Transverse colon (tissue), 4 donors: ENCODE data around the gene MTTP. TPM values are rescaled to one million over a fixed set of nuclear protein-coding genes. Genes with fewer than 3 reads are reported as not detected.
"Not testable (repeated sequence)": the region's sequence is repeated elsewhere in the genome, so short reads cannot be mapped to it uniquely, and the experiment has no call there.

Experiments
- DNase-seq: peaks from one replicate; pipeline ENCODE4 v3.0.0-alpha.2; 2019
- H3K27ac ChIP-seq, 4 donors: fragments of 200-600 bp; sonication (generic); 2 replicates each; pipeline ENCODE4 v1.5.1; 2016 to 2018; ENCODE audit warnings: inconsistent platforms in 4 of 4
- H3K27me3 ChIP-seq: fragments of 200-600 bp; sonication (generic); 2 replicates; pipeline ENCODE4 v1.5.1; 2017; ENCODE audit warnings: inconsistent platforms
- H3K36me3 ChIP-seq, 4 donors: fragments of 200-600 bp; sonication (generic); 2 replicates each; pipeline ENCODE4 v1.5.1; 2017 to 2019; ENCODE audit warnings: inconsistent platforms in 4 of 4
- H3K4me1 ChIP-seq, 4 donors: fragments of 200-600 bp; sonication (generic); 2 replicates each; pipeline ENCODE4 v1.5.1; 2017 to 2020; ENCODE audit warnings: inconsistent platforms in 4 of 4
- H3K4me3 ChIP-seq, 4 donors: fragments of 200-600 bp; sonication (generic); 1 replicate in 1 of 4; 2 replicates in 3 of 4; pipeline versions ENCODE4 v1.5.1 to v1.6.1; 2017 to 2019; ENCODE audit warnings: inconsistent platforms in 4 of 4
- H3K9me3 ChIP-seq, 2 donors: fragments of 200-600 bp; sonication (generic); 2 replicates each; pipeline ENCODE4 v1.5.1; 2017 to 2019; ENCODE audit warnings: inconsistent platforms in 2 of 2
- EP300 ChIP-seq: sonication (generic); formaldehyde crosslinking; IDR thresholded peaks from one replicate; pipeline ENCODE4 v1.6.1; 2017; ENCODE audit warnings: antibody characterized with exemption, low read depth
- POLR2A ChIP-seq: fragments of 450-650 bp; IDR thresholded peaks from one replicate; pipeline ENCODE4 v1.6.1; 2016; ENCODE audit warnings: antibody characterized with exemption, mild to moderate bottlenecking, moderate library complexity
- POLR2AphosphoS5 ChIP-seq, 3 donors: sonication (generic); formaldehyde crosslinking; IDR thresholded peaks; one replicate each; pipeline ENCODE4 v1.6.1; 2016; ENCODE audit warnings: antibody characterized with exemption in 3 of 3
- WGBS, 2 donors: methylation state at CpG; one replicate each; pipeline ENCODE4 v1.1.5; 2018; ENCODE audit warnings: low coverage in 1 of 2; 5-methylcytosine and 5-hydroxymethylcytosine counted together
- in situ Hi-C, 4 donors: fragments of 200-750 bp; cut with MboI; loops; one replicate each; pipeline versions ENCODE4 v1.15.0 to v1.15.1; 2017; ENCODE audit warnings: low sequenced_read_pairs in 3 of 4, low pct_ligation_motif_present in 1 of 4, low pct_unique_long_range_greater_than_20kb in 1 of 4
- intact Hi-C: fragments of 100-400 bp; cut with DNase I; formaldehyde crosslinking; loops from one replicate; pipeline ENCODE4 v1.15.1; 2023; ENCODE audit warnings: low total_unique reads
- total RNA-seq, 4 donors: library from RNA; depleted of rRNA; stranded (reverse); fragments of >200 nt; gene quantifications; one replicate each; pipeline ENCODE4 v1.1.0, GENCODE V29; 2016
- TF ChIP-seq, protein P1 (sequence below), 5 experiments: fragments of 200-600 bp in 3 of 5; fragments of 450-650 bp in 2 of 5; sonication (generic) in 3 of 5; IDR thresholded peaks; 1 replicate in 2 of 5; 2 replicates in 3 of 5; pipeline ENCODE4 v1.5.1; 2016 to 2017; ENCODE audit warnings: antibody characterized with exemption in 5 of 5, inconsistent platforms in 3 of 5, mild to moderate bottlenecking in 2 of 5, moderate library complexity in 1 of 5

The MTTP gene
- total RNA-seq, result under 1 TPM in 1 of 4 donors, not detected in 3; 0.41 TPM

DNA sequence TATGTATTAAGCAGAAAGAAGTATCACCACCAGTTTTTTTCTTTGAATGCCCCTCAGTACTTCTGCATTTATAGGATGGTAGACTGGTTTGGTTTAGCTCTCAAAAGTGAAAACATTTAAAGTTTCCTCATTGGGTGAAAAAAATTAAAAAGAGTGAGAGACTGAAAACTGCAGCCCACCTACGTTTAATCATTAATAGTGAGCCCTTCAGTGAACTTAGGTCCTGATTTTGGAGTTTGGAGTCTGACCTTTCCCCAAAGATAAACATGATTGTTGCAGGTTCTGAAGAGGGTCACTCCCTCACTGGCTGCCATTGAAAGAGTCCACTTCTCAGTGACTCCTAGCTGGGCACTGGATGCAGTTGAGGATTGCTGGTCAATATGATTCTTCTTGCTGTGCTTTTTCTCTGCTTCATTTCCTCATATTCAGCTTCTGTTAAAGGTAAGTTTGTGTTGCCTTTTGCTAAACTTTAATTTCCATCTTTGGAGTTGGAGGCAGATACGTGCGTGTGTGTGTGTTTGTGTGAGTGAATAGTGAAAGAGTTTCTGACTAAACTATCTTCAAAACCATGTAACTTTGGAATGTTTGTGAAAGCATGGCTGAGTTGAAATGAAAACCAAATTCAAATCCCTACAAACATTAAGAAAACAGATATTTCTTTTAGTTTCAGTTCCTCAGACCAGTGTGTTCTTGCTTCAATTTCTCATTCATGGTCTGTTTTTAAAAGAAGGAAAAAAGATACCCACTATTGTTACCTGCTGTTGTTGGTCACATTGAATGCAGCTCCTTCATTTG is at the start of gene MTTP:
MTTP (plus strand) TSS at position 295 of the 795 bp plus-strand sequence; CDS start at position 381, 86 bp downstream.
- peak within 1 kb of the TSS in 3 of 4 donors; percentile 27 to 62 (median 52) for H3K27ac ChIP-seq
- TF ChIP-seq POLR2A (no peak), POLR2AphosphoS5 (IDR thresholded peaks at IDR 0.05) (no peak), EP300 (no peak)
- TF ChIP-seq, protein P1, sequence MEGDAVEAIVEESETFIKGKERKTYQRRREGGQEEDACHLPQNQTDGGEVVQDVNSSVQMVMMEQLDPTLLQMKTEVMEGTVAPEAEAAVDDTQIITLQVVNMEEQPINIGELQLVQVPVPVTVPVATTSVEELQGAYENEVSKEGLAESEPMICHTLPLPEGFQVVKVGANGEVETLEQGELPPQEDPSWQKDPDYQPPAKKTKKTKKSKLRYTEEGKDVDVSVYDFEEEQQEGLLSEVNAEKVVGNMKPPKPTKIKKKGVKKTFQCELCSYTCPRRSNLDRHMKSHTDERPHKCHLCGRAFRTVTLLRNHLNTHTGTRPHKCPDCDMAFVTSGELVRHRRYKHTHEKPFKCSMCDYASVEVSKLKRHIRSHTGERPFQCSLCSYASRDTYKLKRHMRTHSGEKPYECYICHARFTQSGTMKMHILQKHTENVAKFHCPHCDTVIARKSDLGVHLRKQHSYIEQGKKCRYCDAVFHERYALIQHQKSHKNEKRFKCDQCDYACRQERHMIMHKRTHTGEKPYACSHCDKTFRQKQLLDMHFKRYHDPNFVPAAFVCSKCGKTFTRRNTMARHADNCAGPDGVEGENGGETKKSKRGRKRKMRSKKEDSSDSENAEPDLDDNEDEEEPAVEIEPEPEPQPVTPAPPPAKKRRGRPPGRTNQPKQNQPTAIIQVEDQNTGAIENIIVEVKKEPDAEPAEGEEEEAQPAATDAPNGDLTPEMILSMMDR (IDR thresholded peaks at IDR 0.05), result no peak
- H3K27me3 ChIP-seq, result peaks cover 17% of the 10 kb centered on the region
- in situ Hi-C loops (loop anchor here in 2 of 4 donors (25.0 kb wide), 1 partner anchor 313 kb away; the partner anchor contains the start of gene LAMTOR3 (in 2 of the 2)), intact Hi-C loops (no loop called here)
- no peaks in the 10 kb centered on the region for H3K36me3 ChIP-seq
- peaks cover 0 to 21% (median 10%) of the 10 kb centered on the region in 4 donors for H3K4me1 ChIP-seq
- no peak for DNase-seq
- H3K4me3 ChIP-seq, result no peak within 1 kb of the TSS
- no peaks in the 10 kb centered on the region for H3K9me3 ChIP-seq
- 58 to 81% methylated on average over 3 of the region's 3 CpGs for WGBS, 2 donors

DNA sequence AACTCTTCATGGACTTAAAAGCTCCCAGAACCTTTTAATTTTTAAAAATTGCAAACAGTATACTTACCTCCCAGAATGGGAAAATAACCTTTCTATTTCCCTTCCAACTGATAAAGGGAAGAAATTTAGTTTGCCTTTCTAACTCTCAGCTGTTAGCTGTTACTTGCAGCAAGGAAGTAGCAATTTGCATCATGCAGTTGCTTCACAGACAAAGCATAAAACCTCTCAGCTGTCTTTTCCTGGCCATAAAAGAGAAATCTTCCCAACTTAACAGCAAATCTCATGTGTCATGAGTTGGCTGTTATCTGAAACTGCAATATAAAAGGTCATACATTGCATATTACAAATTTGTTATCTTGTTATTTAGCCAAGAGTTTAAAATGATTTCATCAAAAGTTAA is 45.4 kb upstream of the MTTP start:
- H3K27ac ChIP-seq, result no peak overlapping the region
- peaks cover 0 to 8% (median 0%) of the 10 kb centered on the region in 4 donors for H3K4me1 ChIP-seq
- no peaks in the 10 kb centered on the region for H3K36me3 ChIP-seq
- intact Hi-C loops, result no loop called here
- H3K27me3 ChIP-seq, result no peaks in the 10 kb centered on the region
- in situ Hi-C loops, result no loop called here
- TF ChIP-seq POLR2AphosphoS5 (IDR thresholded peaks at IDR 0.05) (no peak), POLR2A (no peak), EP300 (no peak)
- TF ChIP-seq, protein P1 (IDR thresholded peaks at IDR 0.05), result no peak
- no peak for DNase-seq
- no peaks in the 10 kb centered on the region for H3K9me3 ChIP-seq
- no peak overlapping the region for H3K4me3 ChIP-seq

DNA sequence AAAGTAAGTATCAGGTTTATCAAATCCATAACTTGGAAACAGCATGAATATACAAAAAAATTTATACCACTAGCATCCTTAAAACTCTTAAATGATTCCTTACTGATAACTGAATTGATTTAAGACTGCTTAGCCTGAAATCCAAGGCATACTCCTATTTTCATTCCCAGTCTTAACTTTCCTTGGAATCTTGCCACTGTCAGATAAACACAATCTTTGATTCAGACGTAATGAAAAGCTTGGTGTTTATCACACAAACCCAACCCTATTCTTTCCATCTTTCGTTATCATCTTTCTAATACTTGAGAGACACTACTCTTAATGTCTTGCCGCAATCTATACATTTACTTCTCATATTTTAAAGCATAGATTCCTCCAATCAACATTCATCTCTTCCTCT is 44.7 kb upstream of the MTTP start:
- in situ Hi-C loops, result no loop called here
- 56 to 64% methylated on average over 3 of the region's 3 CpGs for WGBS, 2 donors
- Histone ChIP-seq H3K4me3 (no peak overlapping the region), H3K9me3 (no peaks in the 10 kb centered on the region), H3K4me1 (peaks cover 0 to 8% (median 0%) of the 10 kb centered on the region in 4 donors), H3K27ac (no peak overlapping the region), H3K36me3 (no peaks in the 10 kb centered on the region), H3K27me3 (no peaks in the 10 kb centered on the region)
- intact Hi-C loops, result no loop called here
- no peak for TF ChIP-seq POLR2A
- TF ChIP-seq EP300, result no peak
- TF ChIP-seq, protein P1 (IDR thresholded peaks at IDR 0.05), result no peak
- no peak for TF ChIP-seq POLR2AphosphoS5 (IDR thresholded peaks at IDR 0.05)
- no peak for DNase-seq

DNA sequence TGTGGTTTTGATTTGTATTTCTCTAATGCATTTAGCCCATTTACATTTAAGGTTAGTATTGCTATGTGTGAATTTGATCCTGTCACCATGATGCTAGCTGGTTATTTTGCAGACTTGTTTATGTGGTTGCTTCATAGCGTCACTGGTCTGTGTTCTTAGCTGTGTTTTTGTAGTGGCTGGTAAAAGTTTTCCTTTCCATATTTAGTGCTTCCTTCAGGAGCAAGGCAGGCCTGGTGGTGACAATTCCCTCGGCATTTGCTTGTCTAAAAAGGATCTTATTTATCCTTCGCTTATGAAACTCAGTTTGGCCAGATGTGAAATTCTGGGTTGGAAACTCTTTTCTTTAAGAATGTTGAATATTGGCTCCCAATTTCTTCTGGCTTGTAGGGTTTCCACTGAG is 39.9 kb upstream of the MTTP start:
- intact Hi-C loops, in situ Hi-C loops, DNase-seq, H3K9me3 ChIP-seq, H3K27me3 ChIP-seq, H3K36me3 ChIP-seq, H3K27ac ChIP-seq, H3K4me3 ChIP-seq, H3K4me1 ChIP-seq: not testable (repeated sequence)
- WGBS, 2 donors, result 91 to 100% methylated on average over 1 to 3 of the region's 3 CpGs
